ENCODE data around the gene RNU7-1. TPM values are rescaled to one million over a fixed set of nuclear protein-coding genes. Genes with fewer than 3 reads are reported as not detected.

RNU7-1 gene
- total and polyA plus RNA-seq, 9 of the 15 experiments (the other 6 are each of a cell fraction or from before 2014, with no cell fraction given) = not detected

- TF ChIP-seq, protein P1, sequence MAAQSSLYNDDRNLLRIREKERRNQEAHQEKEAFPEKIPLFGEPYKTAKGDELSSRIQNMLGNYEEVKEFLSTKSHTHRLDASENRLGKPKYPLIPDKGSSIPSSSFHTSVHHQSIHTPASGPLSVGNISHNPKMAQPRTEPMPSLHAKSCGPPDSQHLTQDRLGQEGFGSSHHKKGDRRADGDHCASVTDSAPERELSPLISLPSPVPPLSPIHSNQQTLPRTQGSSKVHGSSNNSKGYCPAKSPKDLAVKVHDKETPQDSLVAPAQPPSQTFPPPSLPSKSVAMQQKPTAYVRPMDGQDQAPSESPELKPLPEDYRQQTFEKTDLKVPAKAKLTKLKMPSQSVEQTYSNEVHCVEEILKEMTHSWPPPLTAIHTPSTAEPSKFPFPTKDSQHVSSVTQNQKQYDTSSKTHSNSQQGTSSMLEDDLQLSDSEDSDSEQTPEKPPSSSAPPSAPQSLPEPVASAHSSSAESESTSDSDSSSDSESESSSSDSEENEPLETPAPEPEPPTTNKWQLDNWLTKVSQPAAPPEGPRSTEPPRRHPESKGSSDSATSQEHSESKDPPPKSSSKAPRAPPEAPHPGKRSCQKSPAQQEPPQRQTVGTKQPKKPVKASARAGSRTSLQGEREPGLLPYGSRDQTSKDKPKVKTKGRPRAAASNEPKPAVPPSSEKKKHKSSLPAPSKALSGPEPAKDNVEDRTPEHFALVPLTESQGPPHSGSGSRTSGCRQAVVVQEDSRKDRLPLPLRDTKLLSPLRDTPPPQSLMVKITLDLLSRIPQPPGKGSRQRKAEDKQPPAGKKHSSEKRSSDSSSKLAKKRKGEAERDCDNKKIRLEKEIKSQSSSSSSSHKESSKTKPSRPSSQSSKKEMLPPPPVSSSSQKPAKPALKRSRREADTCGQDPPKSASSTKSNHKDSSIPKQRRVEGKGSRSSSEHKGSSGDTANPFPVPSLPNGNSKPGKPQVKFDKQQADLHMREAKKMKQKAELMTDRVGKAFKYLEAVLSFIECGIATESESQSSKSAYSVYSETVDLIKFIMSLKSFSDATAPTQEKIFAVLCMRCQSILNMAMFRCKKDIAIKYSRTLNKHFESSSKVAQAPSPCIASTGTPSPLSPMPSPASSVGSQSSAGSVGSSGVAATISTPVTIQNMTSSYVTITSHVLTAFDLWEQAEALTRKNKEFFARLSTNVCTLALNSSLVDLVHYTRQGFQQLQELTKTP (IDR thresholded peaks at IDR 0.05; ENCODE audit: low read depth in 1 of 2, partially characterized antibody in 2 of 2) = no peak
- TF ChIP-seq KAT2B (IDR thresholded peaks at IDR 0.05; ENCODE audit: low read depth, low read length) (no peak), SRSF3 (IDR thresholded peaks at IDR 0.05; ENCODE audit: insufficient read depth, low read length) (no peak; the same call in 1 of the 2 replicates), TBP (optimal IDR thresholded peaks at IDR 0.05; ENCODE audit: low read depth, low read length) (no peak), PURB (CRISPR knock-in tag; IDR thresholded peaks at IDR 0.05; ENCODE audit: low read depth) (no peak), KHSRP (IDR thresholded peaks at IDR 0.05) (no peak), ZNF79 (CRISPR knock-in tag; IDR thresholded peaks at IDR 0.05; ENCODE audit: low read depth) (no peak), U2AF2 (optimal IDR thresholded peaks at IDR 0.05; ENCODE audit: low read depth, low read length) (no peak), YY1 (IDR thresholded peaks at IDR 0.05; ENCODE audit: borderline replicate concordance in 1 of 3, control insufficient read depth in 1 of 3, extremely low read depth in 1 of 3, insufficient read depth in 3 of 3, insufficient read length in 1 of 3, insufficient replicate concordance in 2 of 3, low read depth in 1 of 3, low read length in 2 of 3) (peak in 1 of 3 experiments; percentile 35), HCFC1 (IDR thresholded peaks at IDR 0.05; ENCODE audit: low read depth, low read length) (no peak), KDM5B (IDR thresholded peaks at IDR 0.05; ENCODE audit: insufficient replicate concordance, low read depth, low read length) (no peak)
- TF ChIP-seq, protein P2, sequence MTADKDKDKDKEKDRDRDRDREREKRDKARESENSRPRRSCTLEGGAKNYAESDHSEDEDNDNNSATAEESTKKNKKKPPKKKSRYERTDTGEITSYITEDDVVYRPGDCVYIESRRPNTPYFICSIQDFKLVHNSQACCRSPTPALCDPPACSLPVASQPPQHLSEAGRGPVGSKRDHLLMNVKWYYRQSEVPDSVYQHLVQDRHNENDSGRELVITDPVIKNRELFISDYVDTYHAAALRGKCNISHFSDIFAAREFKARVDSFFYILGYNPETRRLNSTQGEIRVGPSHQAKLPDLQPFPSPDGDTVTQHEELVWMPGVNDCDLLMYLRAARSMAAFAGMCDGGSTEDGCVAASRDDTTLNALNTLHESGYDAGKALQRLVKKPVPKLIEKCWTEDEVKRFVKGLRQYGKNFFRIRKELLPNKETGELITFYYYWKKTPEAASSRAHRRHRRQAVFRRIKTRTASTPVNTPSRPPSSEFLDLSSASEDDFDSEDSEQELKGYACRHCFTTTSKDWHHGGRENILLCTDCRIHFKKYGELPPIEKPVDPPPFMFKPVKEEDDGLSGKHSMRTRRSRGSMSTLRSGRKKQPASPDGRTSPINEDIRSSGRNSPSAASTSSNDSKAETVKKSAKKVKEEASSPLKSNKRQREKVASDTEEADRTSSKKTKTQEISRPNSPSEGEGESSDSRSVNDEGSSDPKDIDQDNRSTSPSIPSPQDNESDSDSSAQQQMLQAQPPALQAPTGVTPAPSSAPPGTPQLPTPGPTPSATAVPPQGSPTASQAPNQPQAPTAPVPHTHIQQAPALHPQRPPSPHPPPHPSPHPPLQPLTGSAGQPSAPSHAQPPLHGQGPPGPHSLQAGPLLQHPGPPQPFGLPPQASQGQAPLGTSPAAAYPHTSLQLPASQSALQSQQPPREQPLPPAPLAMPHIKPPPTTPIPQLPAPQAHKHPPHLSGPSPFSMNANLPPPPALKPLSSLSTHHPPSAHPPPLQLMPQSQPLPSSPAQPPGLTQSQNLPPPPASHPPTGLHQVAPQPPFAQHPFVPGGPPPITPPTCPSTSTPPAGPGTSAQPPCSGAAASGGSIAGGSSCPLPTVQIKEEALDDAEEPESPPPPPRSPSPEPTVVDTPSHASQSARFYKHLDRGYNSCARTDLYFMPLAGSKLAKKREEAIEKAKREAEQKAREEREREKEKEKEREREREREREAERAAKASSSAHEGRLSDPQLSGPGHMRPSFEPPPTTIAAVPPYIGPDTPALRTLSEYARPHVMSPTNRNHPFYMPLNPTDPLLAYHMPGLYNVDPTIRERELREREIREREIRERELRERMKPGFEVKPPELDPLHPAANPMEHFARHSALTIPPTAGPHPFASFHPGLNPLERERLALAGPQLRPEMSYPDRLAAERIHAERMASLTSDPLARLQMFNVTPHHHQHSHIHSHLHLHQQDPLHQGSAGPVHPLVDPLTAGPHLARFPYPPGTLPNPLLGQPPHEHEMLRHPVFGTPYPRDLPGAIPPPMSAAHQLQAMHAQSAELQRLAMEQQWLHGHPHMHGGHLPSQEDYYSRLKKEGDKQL (CRISPR knock-in tag; IDR thresholded peaks at IDR 0.05; ENCODE audit: borderline replicate concordance) = no peak
- TF ChIP-seq, protein P3, sequence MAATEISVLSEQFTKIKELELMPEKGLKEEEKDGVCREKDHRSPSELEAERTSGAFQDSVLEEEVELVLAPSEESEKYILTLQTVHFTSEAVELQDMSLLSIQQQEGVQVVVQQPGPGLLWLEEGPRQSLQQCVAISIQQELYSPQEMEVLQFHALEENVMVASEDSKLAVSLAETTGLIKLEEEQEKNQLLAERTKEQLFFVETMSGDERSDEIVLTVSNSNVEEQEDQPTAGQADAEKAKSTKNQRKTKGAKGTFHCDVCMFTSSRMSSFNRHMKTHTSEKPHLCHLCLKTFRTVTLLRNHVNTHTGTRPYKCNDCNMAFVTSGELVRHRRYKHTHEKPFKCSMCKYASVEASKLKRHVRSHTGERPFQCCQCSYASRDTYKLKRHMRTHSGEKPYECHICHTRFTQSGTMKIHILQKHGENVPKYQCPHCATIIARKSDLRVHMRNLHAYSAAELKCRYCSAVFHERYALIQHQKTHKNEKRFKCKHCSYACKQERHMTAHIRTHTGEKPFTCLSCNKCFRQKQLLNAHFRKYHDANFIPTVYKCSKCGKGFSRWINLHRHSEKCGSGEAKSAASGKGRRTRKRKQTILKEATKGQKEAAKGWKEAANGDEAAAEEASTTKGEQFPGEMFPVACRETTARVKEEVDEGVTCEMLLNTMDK (IDR thresholded peaks at IDR 0.05; ENCODE audit: borderline replicate concordance, insufficient read depth, low read depth, low read length, poor library complexity, severe bottlenecking) = no peak
Observed at GRCh38 chr12:6944381-6945186, 968 bp downstream of the RNU7-1 start (continued).

Measured in K562 (cell line).